D721Med (cell line): Measurements from ENCODE around the gene PPP4C.
"Not testable (repeated sequence)": the region's sequence is repeated elsewhere in the genome, so short reads cannot be mapped to it uniquely, and the experiment has no call there.

Experiments
- DNase-seq: peaks from one replicate; pipeline ENCODE4 v3.0.0; 2011; ENCODE audit warnings: low spot score; ENCODE audit not compliant: insufficient read length
- FAIRE-seq: peaks from 2 replicates; lab custom pipeline; 2011; peaks lifted over from hg19 to GRCh38; lab: Jason Lieb, UNC
- CTCF ChIP-seq: IDR thresholded peaks from 2 replicates; pipeline ENCODE4 v1.5.1; 2012; ENCODE audit warnings: mild to moderate bottlenecking, control low read depth; ENCODE audit not compliant: insufficient read depth; ENCODE audit errors: missing control alignments

PPP4C gene

GRCh38 chr16:30030841-30031413, 44.9 kb upstream of the PPP4C start, which contains the start of gene TLCD3B:
TSS of gene TLCD3B (minus strand) at chr16:30031271. CDS start at chr16:30030527, 744 bp downstream.
- FAIRE-seq (no peak), DNase-seq (peak; percentile 46)
- no peak for TF ChIP-seq CTCF

GRCh38 chr16:30031477-30031918, 44.3 kb upstream of the PPP4C start:
- DNase-seq (no peak), FAIRE-seq (no peak)

GRCh38 chr16:30032083-30032819, 43.5 kb upstream of the PPP4C start:
- FAIRE-seq, result peak; percentile 80

More at GRCh38 chr16:30031477-30031918, 44.3 kb upstream of the PPP4C start:
- no peak for TF ChIP-seq CTCF

GRCh38 chr16:30033270-30033669, 42.5 kb upstream of the PPP4C start:
- FAIRE-seq (no peak), DNase-seq (no peak)
- TF ChIP-seq CTCF, result no peak

More at GRCh38 chr16:30032083-30032819, 43.5 kb upstream of the PPP4C start:
- TF ChIP-seq CTCF, result peak; percentile 96
- no peak for DNase-seq

GRCh38 chr16:30040221-30040620, 35.6 kb upstream of the PPP4C start:
- no peak for TF ChIP-seq CTCF
- FAIRE-seq (no peak), DNase-seq (no peak)

GRCh38 chr16:30040690-30041089, 35.1 kb upstream of the PPP4C start:
- DNase-seq, FAIRE-seq: not testable (repeated sequence)

GRCh38 chr16:30041841-30042240, 34.0 kb upstream of the PPP4C start:
- peak; percentile 38 for TF ChIP-seq CTCF
- no peak for FAIRE-seq

More at GRCh38 chr16:30041841-30042240, 34.0 kb upstream of the PPP4C start:
- DNase-seq, result no peak
